ENCODE results near the gene UPK2. TPM values are rescaled to one million over a fixed set of nuclear protein-coding genes. Genes with fewer than 3 reads are reported as not detected.

The UPK2 gene
- polyA plus RNA-seq, 1 donor (not counting 4 experiments of a cell fraction or from before 2014, with no cell fraction given): 0.20 TPM

DNA sequence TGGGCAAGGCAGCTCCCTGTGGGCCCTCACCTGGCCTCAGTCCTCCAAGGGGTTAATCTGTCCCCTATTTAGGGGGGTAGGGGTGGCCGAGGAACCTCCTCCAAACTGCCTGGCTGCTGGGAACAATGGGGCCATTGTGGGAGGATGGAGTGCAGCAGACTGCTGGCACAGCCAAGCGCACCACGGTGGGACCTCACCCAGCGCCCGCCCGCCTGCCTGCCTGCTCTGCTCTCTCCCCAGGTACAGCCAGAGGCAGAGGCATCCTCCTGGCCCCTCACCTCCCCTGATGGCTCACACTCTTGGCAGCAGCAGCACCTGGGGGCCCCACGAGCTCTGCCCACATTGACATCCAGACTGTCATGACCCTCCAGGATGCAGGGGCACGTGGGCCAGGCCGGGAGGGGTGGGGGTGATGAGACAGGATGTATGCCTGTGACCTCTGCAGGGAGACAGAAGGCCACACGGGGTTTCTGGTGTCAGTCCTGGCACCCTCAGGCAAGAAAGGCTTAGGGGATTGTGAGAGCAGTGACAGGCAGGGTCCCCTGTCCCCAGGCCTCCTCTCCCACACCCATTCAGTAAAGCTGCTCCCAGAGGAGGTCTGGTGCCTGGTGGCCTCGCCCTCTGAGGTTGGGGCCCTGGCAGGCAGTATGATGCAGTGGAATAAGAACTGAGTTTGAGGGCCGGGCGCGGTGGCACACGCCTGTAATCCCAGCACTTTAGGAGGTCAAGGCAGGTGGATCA is 41.8 kb upstream of the UPK2 start:
- Histone ChIP-seq H2AFZ (ENCODE audit: control insufficient read depth, low read length) (no peak overlapping the region), H4K20me1 (ENCODE audit: control insufficient read depth, extremely low read depth, insufficient read depth, low read length) (no peaks in the 10 kb centered on the region), H3K4me3 (ENCODE audit: control insufficient read depth in 2 of 3, extremely low read depth in 1 of 3, insufficient read depth in 2 of 3, low read depth in 1 of 3, low read length in 3 of 3) (peak overlapping the region in 2 of 3 experiments; percentile 34 to 49), H3K27ac (ENCODE audit: control insufficient read depth, insufficient read depth, low read length) (peak overlapping the region; percentile 99), H3K27me3 (ENCODE audit: control insufficient read depth, extremely low read depth, insufficient read depth, low read length) (no peaks in the 10 kb centered on the region), H3K9me1 (ENCODE audit: control insufficient read depth, extremely low read depth, insufficient read depth, low read length) (no peaks in the 10 kb centered on the region), H3K9me3 (ENCODE audit: control insufficient read depth, low read depth, low read length) (no peaks in the 10 kb centered on the region), H3K4me1 (ENCODE audit: control insufficient read depth, extremely low read depth, insufficient read depth, low read length) (peaks cover 93% of the 10 kb centered on the region), H3K9ac (ENCODE audit: control insufficient read depth, extremely low read depth, insufficient read depth, low read length) (peak overlapping the region; percentile 88), H3K36me3 (ENCODE audit: control insufficient read depth in 2 of 2, extremely low read depth in 1 of 2, insufficient read depth in 2 of 2, low read length in 2 of 2) (peaks cover 4 to 25% of the 10 kb centered on the region in 2 experiments), H3K4me2 (ENCODE audit: control insufficient read depth, extremely low read depth, insufficient read depth, low read depth, low read length) (peak overlapping the region; percentile 79), H3K79me2 (ENCODE audit: control insufficient read depth, insufficient read depth, low read length) (peaks cover 59% of the 10 kb centered on the region)
- FAIRE-seq (peak; percentile 71), DNase-seq (ENCODE audit: low read depth, low spot score) (no peak)
- dilution Hi-C loops (cut with MboI; ENCODE audit: extremely low pct_ligation_motif_present, low sequenced_read_pairs): no loop called here
- TF ChIP-seq EZH2 (IDR thresholded peaks at IDR 0.05; ENCODE audit: low read length): no peak
- TF ChIP-seq, protein P1, sequence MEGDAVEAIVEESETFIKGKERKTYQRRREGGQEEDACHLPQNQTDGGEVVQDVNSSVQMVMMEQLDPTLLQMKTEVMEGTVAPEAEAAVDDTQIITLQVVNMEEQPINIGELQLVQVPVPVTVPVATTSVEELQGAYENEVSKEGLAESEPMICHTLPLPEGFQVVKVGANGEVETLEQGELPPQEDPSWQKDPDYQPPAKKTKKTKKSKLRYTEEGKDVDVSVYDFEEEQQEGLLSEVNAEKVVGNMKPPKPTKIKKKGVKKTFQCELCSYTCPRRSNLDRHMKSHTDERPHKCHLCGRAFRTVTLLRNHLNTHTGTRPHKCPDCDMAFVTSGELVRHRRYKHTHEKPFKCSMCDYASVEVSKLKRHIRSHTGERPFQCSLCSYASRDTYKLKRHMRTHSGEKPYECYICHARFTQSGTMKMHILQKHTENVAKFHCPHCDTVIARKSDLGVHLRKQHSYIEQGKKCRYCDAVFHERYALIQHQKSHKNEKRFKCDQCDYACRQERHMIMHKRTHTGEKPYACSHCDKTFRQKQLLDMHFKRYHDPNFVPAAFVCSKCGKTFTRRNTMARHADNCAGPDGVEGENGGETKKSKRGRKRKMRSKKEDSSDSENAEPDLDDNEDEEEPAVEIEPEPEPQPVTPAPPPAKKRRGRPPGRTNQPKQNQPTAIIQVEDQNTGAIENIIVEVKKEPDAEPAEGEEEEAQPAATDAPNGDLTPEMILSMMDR (optimal IDR thresholded peaks at IDR 0.05 in 1 of 3, IDR thresholded peaks at IDR 0.05 in 1 of 3, conservative IDR thresholded peaks at IDR 0.05 in 1 of 3; ENCODE audit: extremely low read depth in 1 of 3, insufficient read depth in 2 of 3, low read length in 3 of 3): no peak

DNA sequence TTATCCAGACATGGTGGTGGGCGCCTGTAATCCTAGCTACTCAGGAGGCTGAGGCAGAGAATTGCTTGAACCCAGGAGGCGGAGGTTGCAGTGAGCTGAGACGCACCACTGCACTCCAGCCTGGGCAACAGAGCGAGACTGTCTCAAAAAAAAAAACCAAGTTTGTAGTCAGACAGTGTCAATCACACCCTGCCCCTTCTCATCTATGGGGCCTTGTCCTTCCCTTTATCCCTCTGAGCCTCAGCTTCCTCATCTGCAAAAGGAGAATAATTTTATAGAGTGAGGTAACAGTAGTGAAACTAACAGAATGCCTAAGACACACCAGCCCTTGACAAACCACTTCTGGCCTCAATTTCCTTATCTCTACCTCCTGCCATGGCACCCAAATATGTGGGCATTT is 41.1 kb upstream of the UPK2 start:
- FAIRE-seq: no peak
- Histone ChIP-seq H3K27ac (ENCODE audit: control insufficient read depth, insufficient read depth, low read length) (peak overlapping the region; percentile 99), H3K4me3 (ENCODE audit: control insufficient read depth in 2 of 3, extremely low read depth in 1 of 3, insufficient read depth in 2 of 3, low read depth in 1 of 3, low read length in 3 of 3) (no peak overlapping the region), H3K4me2 (ENCODE audit: control insufficient read depth, extremely low read depth, insufficient read depth, low read depth, low read length) (peak overlapping the region; percentile 79), H4K20me1 (ENCODE audit: control insufficient read depth, extremely low read depth, insufficient read depth, low read length) (no peaks in the 10 kb centered on the region), H3K4me1 (ENCODE audit: control insufficient read depth, extremely low read depth, insufficient read depth, low read length) (peaks cover 93% of the 10 kb centered on the region), H3K79me2 (ENCODE audit: control insufficient read depth, insufficient read depth, low read length) (peaks cover 57% of the 10 kb centered on the region), H3K36me3 (ENCODE audit: control insufficient read depth in 2 of 2, extremely low read depth in 1 of 2, insufficient read depth in 2 of 2, low read length in 2 of 2) (peaks cover 4 to 25% of the 10 kb centered on the region in 2 experiments), H3K27me3 (ENCODE audit: control insufficient read depth, extremely low read depth, insufficient read depth, low read length) (no peaks in the 10 kb centered on the region), H2AFZ (ENCODE audit: control insufficient read depth, low read length) (no peak overlapping the region), H3K9me1 (ENCODE audit: control insufficient read depth, extremely low read depth, insufficient read depth, low read length) (no peaks in the 10 kb centered on the region), H3K9me3 (ENCODE audit: control insufficient read depth, low read depth, low read length) (no peaks in the 10 kb centered on the region), H3K9ac (ENCODE audit: control insufficient read depth, extremely low read depth, insufficient read depth, low read length) (peak overlapping the region; percentile 88)
- no peak for DNase-seq (ENCODE audit: low read depth, low spot score)
- TF ChIP-seq, protein P1 (optimal IDR thresholded peaks at IDR 0.05 in 1 of 3, IDR thresholded peaks at IDR 0.05 in 1 of 3, conservative IDR thresholded peaks at IDR 0.05 in 1 of 3; ENCODE audit: extremely low read depth in 1 of 3, insufficient read depth in 2 of 3, low read length in 3 of 3): no peak
- TF ChIP-seq EZH2 (IDR thresholded peaks at IDR 0.05; ENCODE audit: low read length): no peak
- dilution Hi-C loops (cut with MboI; ENCODE audit: extremely low pct_ligation_motif_present, low sequenced_read_pairs): no loop called here
